HepG2 (cell line): ENCODE data around the gene FNDC3B. TPM values are rescaled to one million over a fixed set of nuclear protein-coding genes. Genes with fewer than 3 reads are reported as not detected.
A peak's percentile ranks its signal among the peaks of the same experiment; 100 is the strongest.

Source experiments
- ARID2 ChIP-seq: sonication (generic); formaldehyde crosslinking; IDR thresholded peaks from 2 replicates; pipeline ENCODE4 v1.8.1; 2022; ENCODE audit warnings: mild to moderate bottlenecking, missing genetic modification reagents, borderline replicate concordance
- ATF1 ChIP-seq: IDR thresholded peaks from 2 replicates; pipeline ENCODE4 v1.6.1; 2016; ENCODE audit warnings: mild to moderate bottlenecking, control low read depth
- DNMT3B ChIP-seq: conservative IDR thresholded peaks from 2 replicates; pipeline ENCODE4 v1.6.1; 2016; ENCODE audit warnings: missing biosample characterization, control low read depth
- FOXJ3 ChIP-seq: sonication (generic); formaldehyde crosslinking; IDR thresholded peaks from 2 replicates; pipeline ENCODE4 v1.4.0; 2020; ENCODE audit warnings: missing genetic modification reagents, mild to moderate bottlenecking, borderline replicate concordance
- FOXP1 ChIP-seq, 2 experiments: fragments of 450-650 bp in 1 of 2; IDR thresholded peaks; 2 replicates each; pipeline ENCODE4 v1.6.1; 2017 to 2018; ENCODE audit warnings: antibody characterized with exemption in 1 of 2
- HNF4A ChIP-seq: sonication (generic); formaldehyde crosslinking; IDR thresholded peaks from 2 replicates; pipeline ENCODE4 v1.4.0; 2020; ENCODE audit warnings: missing genetic modification reagents
- KMT2A ChIP-seq: sonication (generic); formaldehyde crosslinking; IDR thresholded peaks from 2 replicates; pipeline ENCODE4 v1.4.0; 2020; ENCODE audit warnings: missing genetic modification reagents
- PRPF4 ChIP-seq: fragments of 200-400 bp; formaldehyde crosslinking; IDR thresholded peaks from 2 replicates; pipeline ENCODE4 v1.6.1; 2016; ENCODE audit warnings: low read length, low read depth; ENCODE audit not compliant: poor library complexity, severe bottlenecking
- RAD21 ChIP-seq: fragments of 450-650 bp; formaldehyde crosslinking; IDR thresholded peaks from 2 replicates; pipeline ENCODE4 v1.5.0; 2020; ENCODE audit warnings: mild to moderate bottlenecking
- RFXAP ChIP-seq: sonication (generic); formaldehyde crosslinking; IDR thresholded peaks from 2 replicates; pipeline ENCODE4 v1.4.0; 2020; ENCODE audit warnings: missing genetic modification reagents, borderline replicate concordance
- SIN3B ChIP-seq: fragments of 150-350 bp; IDR thresholded peaks from 2 replicates; pipeline ENCODE4 v1.6.1; 2014; ENCODE audit warnings: low read length
- SMAD3 ChIP-seq: sonication (generic); formaldehyde crosslinking; IDR thresholded peaks from 2 replicates; pipeline ENCODE4 v1.4.0; 2020; ENCODE audit warnings: missing genetic modification reagents
- SNAPC4 ChIP-seq: sonication (generic); formaldehyde crosslinking; IDR thresholded peaks from 2 replicates; pipeline ENCODE4 v1.4.0; 2020; ENCODE audit warnings: mild to moderate bottlenecking, missing genetic modification reagents
- SOX6 ChIP-seq, 2 experiments: fragments of 450-650 bp in 1 of 2; sonication (generic) in 1 of 2; formaldehyde crosslinking in 1 of 2; IDR thresholded peaks; 2 replicates each; pipeline versions ENCODE4 v1.4.0 to v1.6.1; 2017 to 2020; ENCODE audit warnings: antibody characterized with exemption in 1 of 2, mild to moderate bottlenecking in 1 of 2, missing genetic modification reagents in 1 of 2
- SUZ12 ChIP-seq: fragments of 150-350 bp; IDR thresholded peaks from 2 replicates; pipeline ENCODE4 v1.6.1; 2014; ENCODE audit warnings: low read depth, low read length
- ZBTB42 ChIP-seq: sonication (generic); formaldehyde crosslinking; IDR thresholded peaks from 2 replicates; pipeline ENCODE4 v1.5.0; 2020; ENCODE audit warnings: mild to moderate bottlenecking, missing genetic modification reagents
- ZC3H4 ChIP-seq: sonication (generic); formaldehyde crosslinking; IDR thresholded peaks from 2 replicates; pipeline ENCODE4 v1.4.0; 2020; ENCODE audit warnings: missing genetic modification reagents, borderline replicate concordance
- ZFP37 ChIP-seq: sonication (generic); formaldehyde crosslinking; IDR thresholded peaks from 2 replicates; pipeline ENCODE4 v1.4.0; 2020; ENCODE audit warnings: missing genetic modification reagents, borderline replicate concordance
- ZMAT3 ChIP-seq: sonication (generic); formaldehyde crosslinking; conservative IDR thresholded peaks from 2 replicates; pipeline ENCODE4 v1.7.0; 2021; ENCODE audit warnings: missing genetic modification reagents
- ZMYM3 ChIP-seq: sonication (generic); formaldehyde crosslinking; IDR thresholded peaks from 2 replicates; pipeline ENCODE4 v1.5.1; 2020; ENCODE audit warnings: mild to moderate bottlenecking, missing genetic modification reagents
- ZNF205 ChIP-seq: IDR thresholded peaks from 2 replicates; pipeline ENCODE4 v1.6.1; 2018; ENCODE audit warnings: missing biosample characterization, missing genetic modification reagents
- ZNF335 ChIP-seq: sonication (generic); formaldehyde crosslinking; IDR thresholded peaks from 2 replicates; pipeline ENCODE4 v1.4.0; 2020; ENCODE audit warnings: missing genetic modification reagents
- ZNF431 ChIP-seq: sonication (generic); formaldehyde crosslinking; IDR thresholded peaks from 2 replicates; pipeline ENCODE4 v1.9.0; 2022; ENCODE audit warnings: missing genetic modification reagents, low read depth, mild to moderate bottlenecking, borderline replicate concordance
- ZNF503 ChIP-seq: sonication (generic); formaldehyde crosslinking; IDR thresholded peaks from 2 replicates; pipeline ENCODE4 v1.4.0; 2020; ENCODE audit warnings: missing genetic modification reagents
- polyA plus RNA-seq, 8 experiments: library from polyadenylated mRNA; depleted of rRNA in 3 of 8; stranded (reverse) in 7 of 8; unstranded in 1 of 8; fragments of >200 nt; fragmentation: Illumina TruSeq in 4 of 8; extraction: Trizol in 4 of 8; gene quantifications; 2 replicates each; pipeline versions ENCODE4 v1.2.1 to v1.2.3, GENCODE V29; 2011 to 2016; ENCODE audit warnings: low read depth in 4 of 8, missing spikeins in 1 of 8, mixed read lengths in 1 of 8; ENCODE audit not compliant: insufficient read depth in 1 of 8
- total RNA-seq, 5 experiments: library from RNA; depleted of rRNA; stranded (reverse); fragments of >200 nt; fragmentation: Illumina TruSeq; extraction: Trizol; gene quantifications; 2 replicates each; pipeline ENCODE4 v1.2.3, GENCODE V29; 2016; ENCODE audit warnings: low read depth in 1 of 5

FNDC3B gene
- total and polyA plus RNA-seq, 2 of the 13 experiments (the other 11 are each of a cell fraction or from before 2014, with no cell fraction given) = 74.8 to 103 TPM

- peak; percentile 11; the same call in 1 of the 2 replicates for TF ChIP-seq ATF1 (CRISPR knock-in tag)
- no peak for TF ChIP-seq ZNF431 (CRISPR knock-in tag)
- TF ChIP-seq FOXP1 (IDR thresholded peaks at IDR 0.05) = no peak
- peak; percentile 30; the same call in 1 of the 2 replicates for TF ChIP-seq FOXP1 (CRISPR knock-in tag; IDR thresholded peaks at IDR 0.05)
- TF ChIP-seq ZNF205 (CRISPR knock-in tag) = no peak
- no peak for TF ChIP-seq PRPF4
- TF ChIP-seq SIN3B = no peak
- no peak for TF ChIP-seq SUZ12
- TF ChIP-seq HNF4A (CRISPR knock-in tag) = 0 out of 2 replicates have a peak, but pooled peaks have one; percentile 23
- TF ChIP-seq FOXJ3 (CRISPR knock-in tag) = peak; percentile 60; the same call in 1 of the 2 replicates
- 0 out of 2 replicates have a peak, but pooled peaks have one; percentile 41 for TF ChIP-seq ZMAT3 (CRISPR knock-in tag)
- peak; percentile 34; the same call in 1 of the 2 replicates for TF ChIP-seq SMAD3 (CRISPR knock-in tag)
- TF ChIP-seq RFXAP (CRISPR knock-in tag) = no peak
- peak; percentile 61; the same call in 1 of the 2 replicates for TF ChIP-seq KMT2A (CRISPR knock-in tag)
- no peak for TF ChIP-seq ZFP37 (CRISPR knock-in tag)
- no peak for TF ChIP-seq ZNF503
- TF ChIP-seq SNAPC4 (CRISPR knock-in tag) = no peak
- no peak for TF ChIP-seq RAD21 (CRISPR knock-in tag)
- 0 out of 2 replicates have a peak, but pooled peaks have one; percentile 40 for TF ChIP-seq ZMYM3 (CRISPR knock-in tag)
- no peak for TF ChIP-seq ZNF335 (CRISPR knock-in tag)
- TF ChIP-seq ZBTB42 (CRISPR knock-in tag) = no peak
- no peak for TF ChIP-seq DNMT3B (CRISPR knock-in tag)
- TF ChIP-seq ARID2 (CRISPR knock-in tag) = no peak
- TF ChIP-seq ZC3H4 (CRISPR knock-in tag) = no peak
- no peak for TF ChIP-seq SOX6 (IDR thresholded peaks at IDR 0.05)
- TF ChIP-seq SOX6 (CRISPR knock-in tag; IDR thresholded peaks at IDR 0.05) = peak; percentile 70; the same call in 1 of the 2 replicates
Measured at GRCh38 chr3:172065967-172066762, 26.8 kb downstream of the FNDC3B start (continued).
